CD4-positive, alpha-beta T cell treated with Interleukin-12 subunit alpha and Interleukin-12 subunit beta, for 1 hour (primary cell): ENCODE results near the gene ZBTB1.

Experiments used
- DNase-seq: peaks from one replicate; pipeline ENCODE4 v3.0.0-alpha.2; 2020

Gene ZBTB1

GRCh38 chr14:64572386-64573104 is 68.0 kb downstream of the ZBTB1 start:
- no peak for DNase-seq

DNA sequence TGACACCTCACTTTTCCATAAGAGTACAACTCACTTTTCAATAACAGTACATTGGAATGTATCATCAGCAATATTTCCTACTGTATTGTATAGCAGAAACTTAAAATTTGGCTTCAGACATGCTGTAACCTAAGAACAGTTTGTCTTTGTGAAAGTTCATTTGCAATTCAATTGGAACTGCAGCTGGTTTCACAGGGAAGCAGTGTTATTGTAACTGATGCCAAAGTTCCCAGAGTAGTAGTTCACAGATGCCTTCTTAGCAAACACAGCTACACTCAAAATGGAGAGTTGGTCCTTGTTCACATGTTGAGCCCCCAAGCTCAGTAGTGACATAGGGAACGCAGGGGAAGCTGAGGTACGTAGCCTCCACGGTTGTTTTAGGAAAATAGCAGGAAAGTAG is 68.5 kb downstream of the ZBTB1 start:
- no peak for DNase-seq
